Activated CD4-positive, alpha-beta T cell treated with anti-CD3 and anti-CD28 coated beads, Interleukin-2, amount 50 U/mL, for 16 hours (primary cell): ENCODE results near the gene SH3BP4.

ENCODE experiments used
- DNase-seq: peaks from one replicate; pipeline ENCODE4 v3.0.0-alpha.2; 2020

SH3BP4 gene

DNA sequence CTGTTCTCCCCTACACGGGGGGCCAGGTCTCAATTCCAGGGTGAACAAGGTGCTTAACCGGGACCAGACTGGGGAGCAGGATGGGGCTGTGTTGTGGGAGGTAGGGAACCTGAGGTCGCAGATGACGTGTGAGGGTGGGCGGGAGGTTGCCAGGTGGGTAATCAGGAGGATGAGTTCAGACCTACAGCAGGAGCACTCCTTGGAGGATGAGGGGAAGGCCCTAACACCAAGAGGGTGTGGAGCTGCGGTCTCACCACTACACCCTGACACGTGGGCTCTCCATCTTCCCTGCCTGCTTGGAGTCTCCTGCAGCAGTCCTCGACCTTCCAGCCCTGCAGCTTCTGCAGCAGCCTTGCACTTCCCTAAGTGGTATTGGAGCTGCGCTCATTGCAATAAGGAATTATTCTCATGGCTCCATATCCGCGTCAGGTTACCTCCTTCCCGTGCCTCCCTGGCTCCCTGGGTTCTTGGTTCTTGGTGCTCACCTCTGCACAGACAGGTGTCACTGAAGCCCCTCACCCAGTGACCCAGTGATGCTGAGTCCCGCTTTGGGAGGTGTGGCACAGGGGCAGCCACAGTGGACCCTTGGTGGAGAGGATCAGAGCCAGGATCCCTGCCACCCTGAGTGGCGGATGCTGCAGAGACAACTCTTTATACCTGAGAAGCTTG lies 15.5 kb downstream of the SH3BP4 start:
- no peak for DNase-seq

DNA sequence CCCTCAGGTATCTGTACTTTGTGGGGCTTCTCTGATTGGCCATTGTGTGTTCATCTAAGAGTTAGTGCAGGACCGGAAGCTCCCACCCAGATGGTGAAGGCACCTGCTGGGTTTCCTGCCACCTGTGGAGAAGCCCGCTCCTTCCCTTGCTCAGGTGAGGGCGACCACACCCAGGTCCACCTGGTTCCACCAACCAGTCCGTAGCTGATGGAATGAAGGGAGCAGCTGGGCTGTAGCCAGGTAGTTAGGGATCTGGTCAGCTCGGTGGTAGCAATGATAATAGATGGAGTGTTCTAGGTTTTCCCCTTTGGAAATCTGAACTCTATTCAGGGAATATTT lies 16.0 kb downstream of the SH3BP4 start:
- DNase-seq = no peak

DNA sequence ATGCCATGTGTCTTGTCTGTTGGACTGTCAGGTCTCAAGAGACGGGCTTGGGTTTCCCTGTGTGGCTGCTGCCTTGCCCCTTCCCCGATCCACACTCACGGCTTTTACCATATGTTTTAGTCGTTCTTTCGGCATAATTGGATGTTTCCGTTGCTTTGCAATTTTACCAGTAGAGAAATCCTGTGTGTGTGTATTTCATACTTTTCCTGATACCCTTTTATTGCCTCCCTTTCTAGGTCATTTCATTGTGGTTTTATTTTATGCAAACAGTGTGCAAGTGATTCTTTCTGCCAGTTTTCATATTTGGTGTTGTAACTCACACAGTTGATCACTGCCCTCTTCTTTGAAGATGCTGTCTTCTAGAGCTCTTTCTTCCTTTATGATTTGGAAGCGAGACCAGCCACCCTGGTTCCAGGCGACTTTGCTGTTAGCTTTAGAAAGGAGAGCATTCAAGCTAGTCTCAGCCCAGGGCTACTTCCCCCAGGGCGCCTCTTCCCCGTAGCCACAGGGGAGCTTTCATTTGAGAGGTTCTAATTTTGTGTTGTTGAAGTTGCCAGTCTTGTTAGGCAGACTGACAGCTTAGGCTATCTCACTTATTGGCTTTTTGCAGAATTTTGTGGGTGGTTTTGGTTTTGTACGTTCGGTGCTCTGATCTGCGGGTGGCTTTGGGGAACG lies 17.0 kb downstream of the SH3BP4 start:
- no peak for DNase-seq

DNA sequence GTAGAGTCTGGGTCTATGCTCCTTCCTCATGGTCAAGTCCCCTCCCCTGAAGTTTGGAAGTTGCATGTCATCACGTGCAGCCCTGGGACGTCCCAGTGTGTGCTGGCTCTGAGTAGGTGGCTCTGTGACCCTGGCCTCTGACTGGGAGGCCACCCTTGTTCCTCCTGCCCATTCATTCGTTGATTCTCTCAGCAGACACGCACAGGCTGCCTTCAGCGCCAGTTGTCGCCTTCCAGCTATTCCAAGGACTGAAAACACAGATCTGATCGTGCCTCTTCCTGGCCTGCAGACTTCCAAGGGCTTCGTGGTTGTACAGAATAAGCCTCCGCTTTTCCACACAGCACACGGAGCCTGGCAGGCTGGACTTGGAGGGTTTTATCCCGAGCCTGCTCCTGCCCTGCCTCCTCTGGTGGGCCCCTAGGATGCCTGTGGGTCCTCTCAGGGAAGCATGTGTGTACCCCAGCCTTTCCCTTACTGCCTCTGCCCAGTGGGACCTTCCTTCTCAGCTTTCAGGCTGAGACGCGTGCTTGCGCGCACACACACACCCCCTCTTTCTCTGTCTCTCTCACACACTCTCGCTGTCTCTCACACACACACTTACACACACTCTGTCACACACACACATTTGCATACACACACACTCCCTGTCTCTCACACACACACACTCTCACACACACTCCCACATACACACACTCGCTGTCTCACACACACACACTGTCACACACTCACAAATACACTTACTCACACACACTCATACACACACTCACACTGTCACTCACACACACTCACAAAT lies 17.7 kb downstream of the SH3BP4 start:
- DNase-seq = no peak

DNA sequence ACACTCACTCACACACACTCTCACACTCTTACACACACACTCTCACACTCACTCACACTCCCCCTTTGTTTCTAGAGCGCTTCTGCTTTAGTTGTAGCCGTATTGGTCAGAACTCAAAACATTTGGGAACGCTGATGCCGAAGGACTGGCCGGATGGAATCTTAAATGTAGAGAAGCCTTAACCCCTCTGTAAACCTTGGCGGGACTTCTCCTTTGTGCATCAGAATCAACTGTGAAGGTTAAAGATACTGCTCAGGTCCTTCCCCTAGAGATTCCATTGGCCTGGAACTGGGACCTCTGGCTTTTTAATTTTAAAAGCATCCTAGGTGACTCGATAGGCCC lies 18.3 kb downstream of the SH3BP4 start:
- no peak for DNase-seq

DNA sequence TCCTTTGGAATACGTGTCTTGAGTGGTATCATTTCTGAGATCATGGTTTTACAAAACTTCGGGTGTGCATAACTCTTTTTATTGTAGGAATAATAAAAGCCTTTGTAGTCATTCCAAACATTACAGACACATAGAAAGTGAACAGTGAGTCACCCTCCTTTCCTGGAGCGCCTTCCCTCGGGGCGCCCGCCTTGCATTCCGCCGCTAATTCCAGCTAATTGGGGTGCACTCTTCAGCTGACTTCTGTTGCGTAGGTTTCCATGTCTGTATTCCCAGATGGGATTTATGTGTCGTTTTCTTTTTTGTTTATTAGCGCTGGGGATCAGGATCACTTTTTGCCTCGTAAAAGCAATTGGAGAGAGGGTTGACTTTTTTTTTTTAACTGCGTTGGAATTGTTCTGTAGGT lies 18.7 kb downstream of the SH3BP4 start:
- DNase-seq = no peak

DNA sequence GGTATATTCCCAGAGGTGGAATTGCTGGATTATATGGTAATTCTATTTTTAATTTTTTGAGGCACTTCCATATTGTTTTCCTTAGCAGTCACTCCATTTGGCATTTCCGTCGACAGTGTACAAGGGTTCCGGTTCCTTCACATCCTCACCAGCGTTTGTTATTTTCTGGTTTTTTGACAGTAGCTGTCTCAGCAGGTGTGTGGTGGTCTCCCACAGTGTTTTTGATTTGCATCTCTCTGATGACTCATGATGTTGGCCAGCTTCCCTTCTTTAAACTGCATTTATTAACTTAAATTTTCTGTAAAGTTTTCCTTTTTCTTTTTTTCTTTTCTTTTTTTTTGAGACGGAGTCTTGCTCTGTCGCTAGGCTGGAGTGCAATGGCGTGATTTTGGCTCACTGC lies 19.7 kb downstream of the SH3BP4 start:
- DNase-seq = no peak

DNA sequence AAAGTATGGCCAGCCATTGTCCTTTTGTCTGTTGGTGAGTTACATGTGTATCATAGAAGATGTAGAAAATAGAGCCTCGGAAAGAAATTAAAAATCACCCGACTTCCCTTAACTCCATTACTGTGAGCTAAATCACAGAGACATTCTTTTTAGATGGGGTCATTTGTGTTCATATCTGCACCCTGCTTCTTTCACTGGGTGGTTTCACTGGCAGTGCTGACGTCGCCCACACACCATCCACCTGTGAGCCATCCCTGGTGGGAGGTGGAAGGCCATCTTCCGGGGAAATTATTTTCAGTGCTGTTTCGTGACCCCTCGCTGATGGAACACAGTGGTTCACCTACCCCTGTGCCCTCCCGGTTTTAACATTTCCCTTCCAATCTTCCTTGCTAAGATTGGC lies 21.2 kb downstream of the SH3BP4 start:
- DNase-seq = no peak

DNA sequence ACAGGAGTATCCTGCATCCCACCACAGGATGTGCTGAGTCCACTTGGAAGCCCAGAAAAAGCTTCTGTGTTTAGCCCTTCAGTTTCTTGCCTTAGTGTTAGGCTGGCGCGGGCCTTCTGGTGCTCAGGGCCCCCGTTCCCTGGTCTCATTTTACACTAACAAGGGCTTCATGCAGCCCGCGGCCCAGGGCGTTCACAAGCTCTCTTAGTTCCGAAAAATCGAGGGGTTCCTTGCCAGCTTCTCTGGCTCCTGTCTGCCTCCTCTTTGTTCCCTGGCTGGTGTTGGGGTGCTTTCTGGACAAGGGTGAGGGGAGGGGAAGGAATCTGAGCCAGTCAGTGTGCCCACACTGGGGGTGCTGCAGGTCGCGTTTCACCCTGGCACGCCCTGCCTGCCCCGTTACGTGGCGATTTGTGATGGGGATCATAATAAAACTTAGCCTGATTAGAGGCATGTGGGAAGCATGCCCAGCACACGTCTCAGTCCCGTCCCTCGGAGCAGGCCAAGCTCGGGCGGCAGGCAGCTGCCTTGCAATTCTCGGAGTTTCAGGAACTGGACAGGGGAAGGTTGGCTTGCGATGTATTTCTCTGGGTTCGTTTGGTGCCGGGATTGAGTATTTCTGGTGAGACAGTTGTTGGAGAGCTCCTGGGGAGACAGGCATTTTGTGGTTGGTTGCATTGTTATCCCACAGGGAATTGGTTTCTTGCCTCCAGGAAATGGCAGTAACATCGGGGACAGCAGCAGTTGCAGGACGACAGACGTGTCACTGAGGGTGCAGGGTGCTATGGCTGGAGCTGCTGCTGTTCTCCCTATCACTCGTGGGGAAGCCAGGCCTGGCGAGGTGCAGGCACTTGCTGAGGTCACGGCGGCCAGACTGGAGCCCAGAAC lies 22.9 kb downstream of the SH3BP4 start:
- DNase-seq = no peak

DNA sequence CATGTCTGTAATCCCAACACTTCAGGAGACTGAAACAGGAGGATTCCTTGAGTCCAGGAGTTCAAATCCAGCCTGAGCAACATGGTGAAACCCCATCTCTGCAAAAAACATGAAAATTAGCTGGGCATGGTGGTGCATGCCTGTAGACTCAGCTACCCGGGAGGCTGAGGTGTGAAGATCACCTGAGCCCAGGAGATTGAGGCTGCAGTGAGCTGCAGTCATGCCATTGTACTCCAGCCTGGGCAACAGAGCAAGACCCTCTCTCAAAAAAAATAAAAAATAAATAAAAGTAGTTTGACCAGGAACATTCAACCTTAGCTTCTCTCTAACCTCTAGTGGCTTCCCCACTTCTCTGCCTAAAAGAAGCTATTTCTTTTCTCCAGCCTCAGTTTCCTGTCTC lies 23.8 kb downstream of the SH3BP4 start:
- DNase-seq = no peak

DNA sequence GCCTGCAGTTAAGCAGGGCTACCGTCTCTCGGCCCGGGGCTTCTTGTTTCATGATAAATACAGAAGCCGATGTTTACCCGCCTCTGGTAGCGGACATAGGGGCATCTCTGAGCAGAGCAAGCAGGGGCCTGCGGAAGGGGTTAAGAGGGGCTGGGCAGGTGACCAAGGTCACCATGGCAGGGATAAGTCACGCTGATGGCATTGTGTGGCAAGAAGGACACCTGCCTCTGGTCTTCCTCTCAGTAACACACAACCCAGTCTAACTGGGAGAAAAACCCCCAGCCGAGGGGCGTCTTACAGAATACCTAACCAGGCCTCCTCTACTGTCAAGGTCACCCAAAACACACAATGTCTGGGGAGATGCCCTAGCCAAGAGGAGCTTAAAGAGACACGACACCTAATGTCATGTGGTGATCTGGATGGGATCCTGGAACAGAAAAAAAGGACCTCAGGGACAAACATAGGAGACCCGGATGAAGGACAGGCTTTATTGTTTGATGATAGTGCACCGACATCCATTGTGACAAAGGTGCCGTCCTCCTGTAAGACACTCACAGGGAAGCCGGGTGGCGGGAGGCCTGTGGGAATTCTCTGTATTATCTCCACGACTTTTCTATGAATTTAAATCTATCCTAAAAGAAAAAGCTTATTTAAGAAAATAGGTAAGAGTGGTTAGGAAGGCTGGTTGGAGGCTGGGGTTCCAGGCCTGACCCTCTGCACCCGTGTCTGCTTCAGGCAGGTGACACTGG lies 24.8 kb downstream of the SH3BP4 start:
- DNase-seq = no peak

DNA sequence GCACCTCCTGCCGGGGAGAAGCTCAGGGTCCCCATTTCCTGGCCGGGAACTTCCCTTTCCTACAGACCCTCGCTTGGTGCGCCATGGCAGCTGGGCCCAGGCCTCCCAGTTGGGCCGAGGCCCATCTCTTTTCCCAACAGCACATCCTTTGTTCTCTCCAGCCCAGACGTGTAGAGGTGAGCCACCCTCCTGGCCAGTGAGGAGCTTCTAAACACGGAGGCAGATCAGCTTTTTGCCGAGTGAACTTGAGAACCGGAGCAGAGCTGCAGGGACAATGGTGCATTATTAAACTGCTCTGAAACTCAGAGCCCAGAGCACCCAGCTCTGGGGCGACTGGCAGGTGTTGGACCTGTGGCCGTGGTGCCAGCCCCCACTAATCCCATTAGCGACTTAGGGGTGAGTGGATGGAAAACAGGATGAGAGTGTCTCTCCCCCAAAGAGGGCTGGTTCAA lies 25.4 kb downstream of the SH3BP4 start:
- DNase-seq = no peak

DNA sequence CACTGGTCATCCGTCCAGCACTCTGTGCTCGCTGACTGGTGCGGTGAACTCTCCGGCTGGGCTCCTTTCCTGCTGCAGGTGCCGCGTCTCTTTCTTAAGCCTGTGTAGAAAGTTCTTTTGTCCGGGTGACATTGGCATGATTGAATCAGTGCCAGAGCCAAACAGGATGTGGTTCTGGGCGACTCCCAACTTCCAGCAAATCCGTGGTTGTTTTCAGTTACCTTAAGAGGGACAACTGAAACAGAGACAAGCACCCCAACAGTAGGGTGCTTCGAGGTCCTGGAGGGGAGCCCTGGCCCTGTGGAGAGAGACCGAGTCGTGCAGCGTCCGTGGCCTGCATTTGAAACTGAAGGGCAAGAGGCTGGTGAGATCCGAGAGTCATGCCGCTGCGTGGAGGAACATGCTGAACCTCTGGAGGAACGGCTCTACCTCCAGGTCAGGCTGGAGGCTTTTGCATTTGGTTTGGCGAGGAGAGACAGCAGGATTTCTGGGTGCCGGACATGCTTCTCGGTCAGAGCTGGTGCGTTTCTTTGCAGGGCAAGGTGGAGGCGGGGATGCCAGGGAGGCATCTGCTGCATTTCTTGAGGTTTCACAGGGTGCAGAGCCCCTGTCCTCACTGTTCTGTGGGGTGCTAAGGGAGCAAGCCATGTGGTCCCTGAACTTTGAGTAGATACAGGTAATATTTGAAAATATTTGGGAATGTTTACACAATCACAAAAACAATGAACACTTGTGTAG lies 26.8 kb downstream of the SH3BP4 start:
- no peak for DNase-seq

DNA sequence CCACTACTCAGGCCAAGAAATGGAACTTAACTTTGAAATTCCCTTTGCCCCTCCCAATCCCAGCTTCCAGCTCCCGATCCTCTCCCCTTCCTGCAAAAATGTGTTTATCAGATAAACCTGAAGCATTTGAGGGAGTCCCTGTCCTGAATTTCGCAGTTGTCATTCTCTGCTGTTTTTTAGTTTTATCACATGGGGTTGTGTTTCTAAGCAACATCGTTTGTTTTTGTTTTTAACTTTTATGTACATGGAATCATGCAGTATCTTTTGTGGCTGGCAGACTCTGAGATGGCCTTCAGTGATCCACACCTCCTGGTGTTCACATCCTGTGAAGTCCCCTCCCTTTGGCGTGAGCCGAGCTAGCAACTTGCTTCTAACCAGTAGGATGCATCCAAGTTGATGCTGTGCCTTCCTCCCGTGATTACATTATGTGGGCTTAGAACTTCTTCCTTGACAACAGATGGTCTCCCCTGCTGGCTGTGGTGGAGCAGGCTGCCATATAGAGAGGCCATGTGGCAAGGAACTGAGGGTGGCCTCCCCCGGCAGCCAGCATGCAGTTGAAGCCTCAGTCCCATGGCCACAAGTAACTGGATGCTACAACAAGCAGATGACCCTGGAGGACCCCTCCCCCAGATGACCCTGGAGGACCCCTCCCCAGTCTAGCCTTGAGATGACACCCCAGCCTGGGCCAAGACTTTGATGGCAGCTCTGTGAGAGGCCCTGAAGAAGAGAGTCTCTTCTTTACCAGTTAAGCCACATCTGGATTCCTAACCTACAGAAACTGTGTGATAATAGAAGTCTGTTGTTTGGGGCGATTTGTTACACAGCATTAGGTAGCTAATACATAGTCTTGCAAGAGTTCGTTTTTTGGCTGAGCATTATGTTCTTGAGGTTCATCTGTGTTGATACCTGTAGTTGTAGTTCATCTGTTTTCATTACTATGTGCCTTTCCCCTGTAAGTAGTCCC lies 27.7 kb downstream of the SH3BP4 start:
- no peak for DNase-seq

DNA sequence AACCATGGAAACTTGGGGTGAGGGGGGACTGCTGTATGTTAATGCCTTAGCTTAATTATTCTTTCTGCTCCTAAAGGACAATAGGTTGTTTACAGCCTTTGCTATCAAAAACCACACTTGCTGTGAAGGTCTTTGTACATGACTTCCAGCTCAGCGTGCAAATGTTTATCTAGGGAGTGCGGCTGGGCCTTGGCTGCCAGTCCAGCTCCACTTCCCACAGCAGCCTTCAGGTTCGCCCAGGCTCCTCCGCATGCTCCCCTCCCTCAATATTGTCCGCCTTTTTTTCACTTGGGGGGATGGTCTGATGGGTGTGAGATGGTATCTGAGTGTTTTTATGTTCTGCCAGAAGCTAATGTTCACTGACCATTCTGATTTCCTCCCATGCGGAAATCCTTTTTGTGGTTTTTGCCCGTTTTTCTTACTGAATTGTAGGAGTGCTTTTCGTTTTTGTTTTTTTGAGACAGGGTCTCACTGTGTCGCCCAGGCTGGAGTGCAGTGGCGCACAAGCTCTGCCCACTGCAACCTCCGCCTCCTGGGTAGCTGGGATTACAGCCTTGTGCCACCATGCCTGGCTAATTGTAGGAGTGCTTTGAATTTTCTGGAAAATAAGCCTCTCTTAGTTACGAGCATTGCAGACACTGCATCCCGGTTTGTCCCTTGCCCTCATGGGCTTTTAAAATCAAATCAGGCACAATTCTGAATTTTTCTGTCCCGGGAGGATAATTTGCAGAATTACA lies 28.8 kb downstream of the SH3BP4 start:
- DNase-seq = no peak

DNA sequence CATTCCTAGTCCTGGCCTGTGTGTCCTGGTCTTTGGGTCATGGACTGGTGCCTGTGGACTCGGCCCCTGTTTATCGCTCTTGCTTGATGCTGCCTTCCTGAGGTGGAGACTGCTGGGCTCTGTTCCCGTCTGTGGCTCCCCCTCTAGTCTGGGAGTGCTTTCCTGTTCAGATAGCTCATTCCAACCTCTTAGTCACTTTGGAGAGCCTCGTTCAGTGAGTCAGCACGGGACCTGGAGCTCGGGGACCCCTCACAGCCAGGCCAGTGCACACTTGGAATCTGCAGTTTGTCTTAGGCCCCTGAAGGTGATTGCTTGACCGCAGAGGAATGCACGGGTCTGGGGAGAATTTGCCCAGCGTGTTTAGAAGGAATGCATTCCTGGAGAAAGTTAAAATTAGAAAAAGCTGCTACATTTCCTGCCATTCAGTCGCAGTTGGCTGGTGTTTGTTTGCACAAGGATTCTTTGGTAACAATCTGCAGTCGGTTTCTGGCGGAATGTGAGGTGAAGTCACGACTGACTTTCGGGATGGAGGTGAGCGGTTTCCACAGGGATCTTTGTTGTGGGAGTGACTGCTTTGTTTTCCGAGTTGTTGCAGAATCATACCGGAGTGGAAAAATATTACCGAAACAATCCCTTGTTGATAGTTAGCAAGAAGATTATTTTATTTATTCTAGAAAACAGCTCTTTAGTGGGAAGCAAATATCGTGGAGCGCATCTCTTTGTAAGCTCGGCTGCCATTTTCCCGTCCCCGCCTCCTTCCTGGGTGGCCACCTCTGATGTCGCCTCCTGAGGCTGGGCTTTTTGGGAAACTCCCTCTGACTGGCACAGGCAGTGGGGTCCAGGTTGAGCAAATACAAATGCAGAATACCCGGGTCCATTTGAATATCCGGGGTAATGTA lies 29.6 kb downstream of the SH3BP4 start:
- DNase-seq = no peak

DNA sequence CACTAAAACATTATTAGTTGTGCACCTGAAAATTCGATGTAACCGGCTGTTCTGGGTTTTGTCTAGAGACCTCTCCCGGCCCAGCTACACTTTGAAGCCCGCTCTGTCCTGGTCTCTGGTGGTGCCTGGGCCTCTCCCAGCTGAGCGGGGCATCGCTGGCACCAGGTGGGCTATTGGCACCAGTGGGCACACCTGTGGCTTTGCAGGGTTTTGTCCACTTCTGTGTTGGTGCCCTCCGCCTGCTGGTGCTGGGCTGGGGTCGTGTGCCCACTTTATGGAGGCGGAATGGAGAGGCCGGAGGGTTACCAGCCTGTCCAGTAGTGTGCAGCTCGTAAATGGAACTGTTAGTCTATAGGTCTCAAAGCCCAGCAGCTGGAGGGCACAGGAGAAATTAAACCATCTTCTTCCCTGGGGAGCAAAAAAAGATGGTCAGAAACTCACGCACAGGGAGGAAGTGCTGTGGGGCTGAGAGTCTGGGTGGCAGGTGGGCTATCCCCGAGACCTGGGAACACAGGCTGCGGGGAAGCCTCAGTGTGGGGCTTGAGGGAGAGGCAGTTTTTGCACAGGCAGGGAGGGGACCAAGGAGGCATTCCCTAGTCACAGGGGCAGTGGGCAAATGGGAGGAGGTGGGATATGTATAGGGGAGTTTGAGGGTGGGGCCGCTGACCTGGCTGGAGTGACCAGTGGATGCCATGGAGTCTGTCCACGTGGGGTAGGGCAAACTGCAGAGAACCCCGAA lies 30.4 kb downstream of the SH3BP4 start:
- no peak for DNase-seq
